SH-SY5Y (cell line): ENCODE measurements around the gene LGI1.

Experiments
- GATA2 ChIP-seq: IDR thresholded peaks from 2 replicates; pipeline ENCODE4 v1.6.1; 2011; ENCODE audit warnings: mild to moderate bottlenecking, low read depth, low read length
- GATA3 ChIP-seq: IDR thresholded peaks from 2 replicates; pipeline ENCODE4 v1.6.1; 2011; ENCODE audit warnings: low read depth, mild to moderate bottlenecking, low read length, moderate library complexity

- TF ChIP-seq GATA3 (no peak), GATA2 (no peak)
Observed at GRCh38 chr10:93718937-93719725, 38.6 kb upstream of the LGI1 start.
